Measurements from ENCODE around the gene NPAS1. TPM values are rescaled to one million over a fixed set of nuclear protein-coding genes. Genes with fewer than 3 reads are reported as not detected.

Gene NPAS1
- polyA plus RNA-seq, 3 donors, result not detected

GRCh38 chr19:47072323-47072722 is 52.7 kb downstream of the NPAS1 start:
- peaks cover 24% of the 10 kb centered on the region for H3K4me1 Mint-ChIP-seq
- peaks cover 25% of the 10 kb centered on the region for H3K79me2 ChIP-seq (ENCODE audit: insufficient read depth, low read length)
- TF ChIP-seq CTCF (IDR thresholded peaks at IDR 0.05), result no peak
- peaks cover 67 to 93% of the 10 kb centered on the region in 2 donors for H3K36me3 ChIP-seq (replicated peaks in 1 of 2; ENCODE audit: control insufficient read depth in 1 of 2, insufficient read depth in 2 of 2, low read length in 2 of 2)
- peaks cover 65% of the 10 kb centered on the region for H4K20me1 ChIP-seq (ENCODE audit: insufficient read depth, low read length)
- H2AFZ ChIP-seq (ENCODE audit: insufficient read depth, low read depth, low read length, poor library complexity, severe bottlenecking), result no peak overlapping the region
- 100% methylated on average over 1 of the region's 17 CpGs for WGBS (ENCODE audit: insufficient coverage)
- no peak for DNase-seq
- H3K9ac ChIP-seq (ENCODE audit: insufficient read depth, low read length, poor library complexity, severe bottlenecking), result no peak overlapping the region
- intact Hi-C loops (cut with micrococcal nuclease), result no loop called here
- no peak overlapping the region for H3K27ac Mint-ChIP-seq
- no peaks in the 10 kb centered on the region for H3K27me3 ChIP-seq (ENCODE audit: control insufficient read depth in 2 of 2, insufficient read depth in 2 of 2, low read length in 2 of 2)
- H3K4me1 ChIP-seq (ENCODE audit: control insufficient read depth in 1 of 2, insufficient read depth in 2 of 2, low read length in 2 of 2), result peaks cover 19% of the 10 kb centered on the region in 2 donors
- no peaks in the 10 kb centered on the region for H3K9me3 Mint-ChIP-seq
- H3K4me3 Mint-ChIP-seq, result no peak overlapping the region
- peaks cover 0 to 2% (median 0%) of the 10 kb centered on the region in 3 donors for H3K27me3 Mint-ChIP-seq (ENCODE audit: low read depth in 3 of 3)
- H3K36me3 Mint-ChIP-seq, result peaks cover 63 to 89% of the 10 kb centered on the region in 2 donors
- no peaks in the 10 kb centered on the region for H3K9me3 ChIP-seq (replicated peaks in 1 of 2; ENCODE audit: control insufficient read depth in 1 of 2, insufficient read depth in 1 of 2, low read length in 2 of 2)
- H3K27ac ChIP-seq (ENCODE audit: low read depth in 1 of 2, low read length in 2 of 2), result no peak overlapping the region
- H3K4me3 ChIP-seq (replicated peaks in 1 of 3; ENCODE audit: low read depth in 2 of 3, low read length in 3 of 3), result no peak overlapping the region
- H3K4me2 ChIP-seq (replicated peaks; ENCODE audit: extremely low read depth, low read length, poor library complexity, severe bottlenecking), result no peak overlapping the region

GRCh38 chr19:47073574-47073973 is 53.9 kb downstream of the NPAS1 start:
- no peak overlapping the region for H3K4me3 Mint-ChIP-seq
- Histone ChIP-seq H3K79me2 (ENCODE audit: insufficient read depth, low read length) (peaks cover 31% of the 10 kb centered on the region), H3K4me3 (replicated peaks in 1 of 3; ENCODE audit: low read depth in 2 of 3, low read length in 3 of 3) (no peak overlapping the region), H3K9ac (ENCODE audit: insufficient read depth, low read length, poor library complexity, severe bottlenecking) (no peak overlapping the region), H3K36me3 (replicated peaks in 1 of 2; ENCODE audit: control insufficient read depth in 1 of 2, insufficient read depth in 2 of 2, low read length in 2 of 2) (peaks cover 56 to 93% of the 10 kb centered on the region in 2 donors), H2AFZ (ENCODE audit: insufficient read depth, low read depth, low read length, poor library complexity, severe bottlenecking) (no peak overlapping the region), H3K4me1 (ENCODE audit: control insufficient read depth in 1 of 2, insufficient read depth in 2 of 2, low read length in 2 of 2) (peaks cover 19% of the 10 kb centered on the region in 2 donors), H4K20me1 (ENCODE audit: insufficient read depth, low read length) (peaks cover 56% of the 10 kb centered on the region), H3K27ac (ENCODE audit: low read depth in 1 of 2, low read length in 2 of 2) (peak overlapping the region in 1 of 2 donors; percentile 51), H3K9me3 (replicated peaks in 1 of 2; ENCODE audit: control insufficient read depth in 1 of 2, insufficient read depth in 1 of 2, low read length in 2 of 2) (no peaks in the 10 kb centered on the region), H3K4me2 (replicated peaks; ENCODE audit: extremely low read depth, low read length, poor library complexity, severe bottlenecking) (no peak overlapping the region), H3K27me3 (ENCODE audit: control insufficient read depth in 2 of 2, insufficient read depth in 2 of 2, low read length in 2 of 2) (no peaks in the 10 kb centered on the region)
- intact Hi-C loops (cut with micrococcal nuclease), result no loop called here
- no peaks in the 10 kb centered on the region for H3K9me3 Mint-ChIP-seq
- WGBS (ENCODE audit: insufficient coverage), result 98% methylated on average over 8 of the region's 10 CpGs
- H3K4me1 Mint-ChIP-seq, result peaks cover 24% of the 10 kb centered on the region
- peaks cover 0 to 2% (median 0%) of the 10 kb centered on the region in 3 donors for H3K27me3 Mint-ChIP-seq (ENCODE audit: low read depth in 3 of 3)
- H3K27ac Mint-ChIP-seq, result peak overlapping the region in 3 of 7 donors; percentile 63 to 75 (median 70)
- H3K36me3 Mint-ChIP-seq, result peaks cover 63 to 89% of the 10 kb centered on the region in 2 donors
- TF ChIP-seq CTCF (IDR thresholded peaks at IDR 0.05), result no peak
- no peak for DNase-seq
